Transverse colon (tissue), 4 donors: ENCODE results near the gene NT5DC3. TPM values are rescaled to one million over a fixed set of nuclear protein-coding genes. Genes with fewer than 3 reads are reported as not detected.
A peak's percentile ranks its signal among the peaks of the same experiment; 100 is the strongest.

Source experiments
- DNase-seq: peaks from one replicate; pipeline ENCODE4 v3.0.0-alpha.2; 2019
- H3K27ac ChIP-seq, 4 donors: fragments of 200-600 bp; sonication (generic); 2 replicates each; pipeline ENCODE4 v1.5.1; 2016 to 2018; ENCODE audit warnings: inconsistent platforms in 4 of 4
- H3K27me3 ChIP-seq: fragments of 200-600 bp; sonication (generic); 2 replicates; pipeline ENCODE4 v1.5.1; 2017; ENCODE audit warnings: inconsistent platforms
- H3K36me3 ChIP-seq, 4 donors: fragments of 200-600 bp; sonication (generic); 2 replicates each; pipeline ENCODE4 v1.5.1; 2017 to 2019; ENCODE audit warnings: inconsistent platforms in 4 of 4
- H3K4me1 ChIP-seq, 4 donors: fragments of 200-600 bp; sonication (generic); 2 replicates each; pipeline ENCODE4 v1.5.1; 2017 to 2020; ENCODE audit warnings: inconsistent platforms in 4 of 4
- H3K4me3 ChIP-seq, 4 donors: fragments of 200-600 bp; sonication (generic); 1 replicate in 1 of 4; 2 replicates in 3 of 4; pipeline versions ENCODE4 v1.5.1 to v1.6.1; 2017 to 2019; ENCODE audit warnings: inconsistent platforms in 4 of 4
- H3K9me3 ChIP-seq, 2 donors: fragments of 200-600 bp; sonication (generic); 2 replicates each; pipeline ENCODE4 v1.5.1; 2017 to 2019; ENCODE audit warnings: inconsistent platforms in 2 of 2
- EP300 ChIP-seq: sonication (generic); formaldehyde crosslinking; IDR thresholded peaks from one replicate; pipeline ENCODE4 v1.6.1; 2017; ENCODE audit warnings: antibody characterized with exemption, low read depth
- POLR2A ChIP-seq: fragments of 450-650 bp; IDR thresholded peaks from one replicate; pipeline ENCODE4 v1.6.1; 2016; ENCODE audit warnings: antibody characterized with exemption, mild to moderate bottlenecking, moderate library complexity
- POLR2AphosphoS5 ChIP-seq, 3 donors: sonication (generic); formaldehyde crosslinking; IDR thresholded peaks; one replicate each; pipeline ENCODE4 v1.6.1; 2016; ENCODE audit warnings: antibody characterized with exemption in 3 of 3
- WGBS, 2 donors: methylation state at CpG; one replicate each; pipeline ENCODE4 v1.1.5; 2018; ENCODE audit warnings: low coverage in 1 of 2; 5-methylcytosine and 5-hydroxymethylcytosine counted together
- in situ Hi-C, 4 donors: fragments of 200-750 bp; cut with MboI; loops; one replicate each; pipeline versions ENCODE4 v1.15.0 to v1.15.1; 2017; ENCODE audit warnings: low sequenced_read_pairs in 3 of 4, low pct_ligation_motif_present in 1 of 4, low pct_unique_long_range_greater_than_20kb in 1 of 4
- intact Hi-C: fragments of 100-400 bp; cut with DNase I; formaldehyde crosslinking; loops from one replicate; pipeline ENCODE4 v1.15.1; 2023; ENCODE audit warnings: low total_unique reads
- total RNA-seq, 4 donors: library from RNA; depleted of rRNA; stranded (reverse); fragments of >200 nt; gene quantifications; one replicate each; pipeline ENCODE4 v1.1.0, GENCODE V29; 2016
- TF ChIP-seq, protein P1 (sequence below), 5 experiments: fragments of 200-600 bp in 3 of 5; fragments of 450-650 bp in 2 of 5; sonication (generic) in 3 of 5; IDR thresholded peaks; 1 replicate in 2 of 5; 2 replicates in 3 of 5; pipeline ENCODE4 v1.5.1; 2016 to 2017; ENCODE audit warnings: antibody characterized with exemption in 5 of 5, inconsistent platforms in 3 of 5, mild to moderate bottlenecking in 2 of 5, moderate library complexity in 1 of 5

The NT5DC3 gene
- total RNA-seq, 4 donors from 2014 or later = 24.3 to 71.4 (median 54.8) TPM

DNA sequence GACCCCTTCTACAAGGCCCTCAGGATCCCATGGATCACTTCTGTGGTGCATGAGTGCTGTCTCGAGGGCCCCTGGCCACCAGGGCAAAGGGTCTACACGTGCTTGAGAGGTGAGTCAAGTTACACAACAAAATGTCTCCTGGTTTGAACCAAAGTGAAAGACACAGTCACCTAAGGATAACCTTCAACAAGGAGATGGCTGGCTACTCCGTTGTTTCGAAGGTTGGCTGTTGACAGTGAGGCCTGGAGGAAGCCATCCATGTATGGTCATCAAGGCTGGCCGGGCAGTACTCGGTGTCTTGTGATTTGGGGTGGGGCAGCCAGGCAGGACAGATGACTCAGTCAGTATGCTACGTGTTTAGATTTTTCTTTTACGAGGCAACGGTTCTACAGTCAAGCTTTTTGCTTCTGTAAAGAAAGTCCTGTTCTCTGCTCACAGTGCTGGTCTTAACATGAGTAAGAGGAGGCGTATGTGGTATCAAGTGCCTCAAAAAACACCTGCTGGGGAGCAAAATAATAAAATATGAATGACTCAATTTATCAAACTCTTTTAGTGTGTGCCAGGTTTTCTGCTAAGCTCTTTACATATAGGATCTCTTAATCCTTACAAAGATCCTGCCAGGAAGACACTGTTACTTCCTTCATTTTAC is 18.0 kb upstream of the NT5DC3 start:
- DNase-seq = peak; percentile 81
- in situ Hi-C loops = loop anchor here in 1 of 4 donors (25.0 kb wide), 1 partner anchor 222 kb away; no protein-coding TSS in a partner anchor
- Histone ChIP-seq H3K4me3 (no peak overlapping the region), H3K9me3 (no peaks in the 10 kb centered on the region), H3K4me1 (peaks cover 14 to 49% (median 21%) of the 10 kb centered on the region in 4 donors), H3K36me3 (no peaks in the 10 kb centered on the region), H3K27ac (peak overlapping the region; percentile 84 to 92 (median 88)), H3K27me3 (no peaks in the 10 kb centered on the region)
- WGBS, 2 donors = 31 to 44% methylated on average over 1 to 10 of the region's 10 CpGs
- TF ChIP-seq POLR2A (peak; percentile 66), POLR2AphosphoS5 (IDR thresholded peaks at IDR 0.05) (peak; percentile 86 to 88 (median 87)), EP300 (peak; percentile 98)
- TF ChIP-seq, protein P1, sequence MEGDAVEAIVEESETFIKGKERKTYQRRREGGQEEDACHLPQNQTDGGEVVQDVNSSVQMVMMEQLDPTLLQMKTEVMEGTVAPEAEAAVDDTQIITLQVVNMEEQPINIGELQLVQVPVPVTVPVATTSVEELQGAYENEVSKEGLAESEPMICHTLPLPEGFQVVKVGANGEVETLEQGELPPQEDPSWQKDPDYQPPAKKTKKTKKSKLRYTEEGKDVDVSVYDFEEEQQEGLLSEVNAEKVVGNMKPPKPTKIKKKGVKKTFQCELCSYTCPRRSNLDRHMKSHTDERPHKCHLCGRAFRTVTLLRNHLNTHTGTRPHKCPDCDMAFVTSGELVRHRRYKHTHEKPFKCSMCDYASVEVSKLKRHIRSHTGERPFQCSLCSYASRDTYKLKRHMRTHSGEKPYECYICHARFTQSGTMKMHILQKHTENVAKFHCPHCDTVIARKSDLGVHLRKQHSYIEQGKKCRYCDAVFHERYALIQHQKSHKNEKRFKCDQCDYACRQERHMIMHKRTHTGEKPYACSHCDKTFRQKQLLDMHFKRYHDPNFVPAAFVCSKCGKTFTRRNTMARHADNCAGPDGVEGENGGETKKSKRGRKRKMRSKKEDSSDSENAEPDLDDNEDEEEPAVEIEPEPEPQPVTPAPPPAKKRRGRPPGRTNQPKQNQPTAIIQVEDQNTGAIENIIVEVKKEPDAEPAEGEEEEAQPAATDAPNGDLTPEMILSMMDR (IDR thresholded peaks at IDR 0.05) = peak in 1 of 5 experiments; percentile 15
- intact Hi-C loops = loop anchor here (1.0 kb wide), 1 partner anchor 10 kb away; no protein-coding TSS in a partner anchor

DNA sequence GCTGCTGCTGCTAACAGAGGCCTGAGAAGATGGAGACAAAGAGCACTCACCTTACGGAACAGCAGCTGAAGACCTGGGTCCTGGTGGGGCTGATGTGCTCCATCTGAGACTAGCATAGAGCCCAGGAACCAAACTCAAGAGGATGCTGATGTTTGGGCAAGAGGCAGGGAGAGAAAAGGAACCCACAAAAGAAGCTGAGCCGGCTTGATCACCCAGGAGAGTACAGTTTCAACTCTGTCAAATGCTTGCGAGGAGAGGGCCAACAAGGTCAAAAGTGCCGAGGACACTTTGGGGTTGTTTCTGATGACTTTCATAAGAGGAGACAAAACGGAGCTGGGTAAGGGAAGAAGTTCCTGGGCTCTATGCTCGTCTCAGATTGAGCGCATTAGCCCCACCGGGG is 17.3 kb upstream of the NT5DC3 start:
- no peaks in the 10 kb centered on the region for H3K36me3 ChIP-seq
- TF ChIP-seq EP300 (no peak), POLR2A (no peak), POLR2AphosphoS5 (IDR thresholded peaks at IDR 0.05) (no peak)
- TF ChIP-seq, protein P1 (IDR thresholded peaks at IDR 0.05) = no peak
- no peaks in the 10 kb centered on the region for H3K27me3 ChIP-seq
- intact Hi-C loops = no loop called here
- DNase-seq = no peak
- H3K4me3 ChIP-seq = no peak overlapping the region
- 83 to 96% methylated on average over 1 to 8 of the region's 8 CpGs for WGBS, 2 donors
- in situ Hi-C loops = loop anchor here in 1 of 4 donors (25.0 kb wide), 1 partner anchor 221 kb away; no protein-coding TSS in a partner anchor
- H3K4me1 ChIP-seq = peaks cover 14 to 49% (median 23%) of the 10 kb centered on the region in 4 donors
- H3K9me3 ChIP-seq = no peaks in the 10 kb centered on the region
- H3K27ac ChIP-seq = peak overlapping the region; percentile 84 to 92 (median 88)

DNA sequence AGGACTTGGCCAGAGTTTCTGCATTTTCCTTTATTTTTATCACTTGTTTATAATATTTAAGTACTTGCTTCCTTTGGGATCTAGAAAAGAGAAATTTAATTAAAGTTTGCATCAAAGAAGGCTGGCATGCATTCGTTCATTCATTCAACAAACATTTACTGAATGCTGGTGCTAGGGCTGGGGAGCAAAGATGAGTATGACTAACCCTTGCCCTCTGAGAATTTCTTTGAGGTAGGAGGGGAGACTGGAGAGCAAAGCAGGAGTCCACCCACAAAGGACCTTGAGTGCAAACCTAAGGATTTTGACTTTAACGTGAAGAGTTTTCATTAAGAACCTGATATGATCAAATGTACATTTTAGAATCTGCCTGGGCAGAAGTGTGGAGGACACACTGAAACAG is 16.1 kb upstream of the NT5DC3 start:
- Histone ChIP-seq H3K9me3 (no peaks in the 10 kb centered on the region), H3K27ac (peak overlapping the region; percentile 84 to 92 (median 88)), H3K27me3 (no peaks in the 10 kb centered on the region), H3K4me1 (peaks cover 9 to 46% (median 29%) of the 10 kb centered on the region in 4 donors), H3K4me3 (no peak overlapping the region), H3K36me3 (no peaks in the 10 kb centered on the region)
- intact Hi-C loops = no loop called here
- 71 to 81% methylated on average over 2 of the region's 2 CpGs for WGBS, 2 donors
- TF ChIP-seq EP300 (no peak), POLR2A (no peak)
- TF ChIP-seq, protein P1 (IDR thresholded peaks at IDR 0.05) = no peak
- DNase-seq = no peak
- in situ Hi-C loops = loop anchor here in 1 of 4 donors (25.0 kb wide), 1 partner anchor 220 kb away; no protein-coding TSS in a partner anchor

DNA sequence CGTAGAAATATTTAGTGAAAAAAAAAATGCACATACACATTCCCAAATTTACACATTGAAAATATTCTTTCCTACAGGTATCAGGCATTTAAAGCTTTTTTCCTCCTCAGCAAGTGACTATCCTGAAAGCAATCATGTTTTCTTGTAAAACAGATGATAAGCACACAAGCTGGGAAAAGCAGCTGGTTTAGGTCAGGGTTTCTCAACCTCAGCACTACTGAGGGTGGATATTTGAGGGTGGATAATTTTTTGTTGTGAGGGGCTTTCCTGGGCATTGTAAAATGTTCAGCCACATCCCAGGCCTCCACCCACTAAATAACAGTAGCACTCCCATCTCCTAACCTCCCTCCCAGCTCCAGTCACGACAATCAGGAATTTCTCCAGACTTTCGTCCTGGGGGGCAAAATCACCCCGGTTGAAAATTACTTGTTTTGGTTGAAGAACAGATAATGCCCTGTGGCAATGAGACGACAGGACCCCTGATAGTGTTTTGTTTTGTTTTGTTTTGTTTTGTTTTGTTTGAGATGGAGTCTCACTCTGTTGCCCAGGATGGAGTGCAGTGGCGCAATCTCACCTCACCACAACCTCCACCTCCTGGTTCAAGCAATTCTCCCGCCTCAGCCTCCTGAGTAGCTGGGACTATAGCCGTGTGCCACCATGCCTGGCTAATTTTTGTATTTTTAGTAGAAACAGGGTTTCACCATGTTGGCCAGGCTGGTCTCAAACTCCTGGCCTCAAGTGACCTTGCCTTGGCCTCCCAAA is 15.0 kb upstream of the NT5DC3 start:
- Histone ChIP-seq H3K4me3 (no peak overlapping the region), H3K36me3 (no peaks in the 10 kb centered on the region), H3K27ac (peak overlapping the region; percentile 84 to 92 (median 88)), H3K9me3 (no peaks in the 10 kb centered on the region), H3K4me1 (peaks cover 9 to 53% (median 32%) of the 10 kb centered on the region in 4 donors), H3K27me3 (no peaks in the 10 kb centered on the region)
- 73 to 88% methylated on average over 6 to 8 of the region's 8 CpGs for WGBS, 2 donors
- TF ChIP-seq POLR2A (no peak), EP300 (no peak), POLR2AphosphoS5 (IDR thresholded peaks at IDR 0.05) (no peak)
- TF ChIP-seq, protein P1 (IDR thresholded peaks at IDR 0.05) = no peak
- in situ Hi-C loops (loop anchor here in 1 of 4 donors (25.0 kb wide), 1 partner anchor 219 kb away; no protein-coding TSS in a partner anchor), intact Hi-C loops (no loop called here)
- DNase-seq = no peak
